ENCODE data around the gene OMG. TPM values are rescaled to one million over a fixed set of nuclear protein-coding genes. Genes with fewer than 3 reads are reported as not detected.
"Not testable (repeated sequence)": the region's sequence is repeated elsewhere in the genome, so short reads cannot be mapped to it uniquely, and the experiment has no call there.

The OMG gene
- total and polyA plus RNA-seq, 2 donors (not counting 1 experiment from before 2014, with no cell fraction given): 17.3 to 26.8 TPM

DNA sequence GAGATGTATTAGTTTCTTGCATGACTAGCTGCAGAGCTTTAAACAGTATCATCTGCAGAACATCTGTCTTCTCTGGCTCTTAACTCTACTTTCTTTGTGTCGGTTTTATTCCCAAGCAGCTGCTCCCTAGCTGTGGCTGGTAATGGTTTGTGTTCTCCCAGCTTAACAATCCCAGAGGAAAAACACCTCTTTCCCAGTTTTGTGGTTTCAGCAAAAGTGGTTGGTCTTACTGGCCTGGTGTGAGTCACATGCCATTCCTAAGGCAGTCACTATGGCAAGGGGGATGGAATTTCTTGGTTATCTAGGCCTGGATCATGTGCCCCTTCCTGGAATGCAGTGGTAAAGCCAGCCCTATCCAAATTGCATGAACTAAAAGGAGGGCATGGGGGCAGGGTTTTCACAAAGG lies 27.5 kb downstream of the OMG start:
- no peaks in the 10 kb centered on the region for H3K9me3 ChIP-seq (ENCODE audit: control insufficient read depth, insufficient read depth, low read depth, low read length)
- peak; percentile 98 to 99 for DNase-seq (ENCODE audit: low read depth in 2 of 2)
- peak overlapping the region; percentile 6 for H3K4me2 ChIP-seq (ENCODE audit: extremely low read depth, insufficient read depth, low read length)
- peaks cover 12% of the 10 kb centered on the region for H3K4me1 ChIP-seq (ENCODE audit: control insufficient read depth, extremely low read depth, insufficient read depth, low read length)
- no peak for TF ChIP-seq EZH2 (IDR thresholded peaks at IDR 0.05; ENCODE audit: low read length, missing control alignments)
- TF ChIP-seq, protein P1, sequence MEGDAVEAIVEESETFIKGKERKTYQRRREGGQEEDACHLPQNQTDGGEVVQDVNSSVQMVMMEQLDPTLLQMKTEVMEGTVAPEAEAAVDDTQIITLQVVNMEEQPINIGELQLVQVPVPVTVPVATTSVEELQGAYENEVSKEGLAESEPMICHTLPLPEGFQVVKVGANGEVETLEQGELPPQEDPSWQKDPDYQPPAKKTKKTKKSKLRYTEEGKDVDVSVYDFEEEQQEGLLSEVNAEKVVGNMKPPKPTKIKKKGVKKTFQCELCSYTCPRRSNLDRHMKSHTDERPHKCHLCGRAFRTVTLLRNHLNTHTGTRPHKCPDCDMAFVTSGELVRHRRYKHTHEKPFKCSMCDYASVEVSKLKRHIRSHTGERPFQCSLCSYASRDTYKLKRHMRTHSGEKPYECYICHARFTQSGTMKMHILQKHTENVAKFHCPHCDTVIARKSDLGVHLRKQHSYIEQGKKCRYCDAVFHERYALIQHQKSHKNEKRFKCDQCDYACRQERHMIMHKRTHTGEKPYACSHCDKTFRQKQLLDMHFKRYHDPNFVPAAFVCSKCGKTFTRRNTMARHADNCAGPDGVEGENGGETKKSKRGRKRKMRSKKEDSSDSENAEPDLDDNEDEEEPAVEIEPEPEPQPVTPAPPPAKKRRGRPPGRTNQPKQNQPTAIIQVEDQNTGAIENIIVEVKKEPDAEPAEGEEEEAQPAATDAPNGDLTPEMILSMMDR (conservative IDR thresholded peaks at IDR 0.05 in 1 of 2, IDR thresholded peaks at IDR 0.05 in 1 of 2; ENCODE audit: low read depth in 1 of 2, low read length in 2 of 2): no peak
- H3K27ac ChIP-seq (ENCODE audit: insufficient read depth, low read length): peak overlapping the region; percentile 27
- H3K27me3 ChIP-seq (ENCODE audit: control insufficient read depth, insufficient read depth, low read length): no peaks in the 10 kb centered on the region
- H3K36me3 ChIP-seq (ENCODE audit: control insufficient read depth, insufficient read depth, low read length): peaks cover 2% of the 10 kb centered on the region
- H4K20me1 ChIP-seq (ENCODE audit: control insufficient read depth, extremely low read depth, insufficient read depth, low read length): no peaks in the 10 kb centered on the region
- no peak overlapping the region for H3K4me3 ChIP-seq (replicated peaks in 1 of 4; ENCODE audit: control extremely low read depth in 1 of 4, insufficient read depth in 1 of 4, low read depth in 3 of 4, low read length in 4 of 4)
- H3K9ac ChIP-seq (ENCODE audit: insufficient read depth, low read length): no peak overlapping the region
- H2AFZ ChIP-seq (ENCODE audit: low read length): no peak overlapping the region
- H3K79me2 ChIP-seq (ENCODE audit: control insufficient read depth, insufficient read depth, low read length): no peaks in the 10 kb centered on the region

DNA sequence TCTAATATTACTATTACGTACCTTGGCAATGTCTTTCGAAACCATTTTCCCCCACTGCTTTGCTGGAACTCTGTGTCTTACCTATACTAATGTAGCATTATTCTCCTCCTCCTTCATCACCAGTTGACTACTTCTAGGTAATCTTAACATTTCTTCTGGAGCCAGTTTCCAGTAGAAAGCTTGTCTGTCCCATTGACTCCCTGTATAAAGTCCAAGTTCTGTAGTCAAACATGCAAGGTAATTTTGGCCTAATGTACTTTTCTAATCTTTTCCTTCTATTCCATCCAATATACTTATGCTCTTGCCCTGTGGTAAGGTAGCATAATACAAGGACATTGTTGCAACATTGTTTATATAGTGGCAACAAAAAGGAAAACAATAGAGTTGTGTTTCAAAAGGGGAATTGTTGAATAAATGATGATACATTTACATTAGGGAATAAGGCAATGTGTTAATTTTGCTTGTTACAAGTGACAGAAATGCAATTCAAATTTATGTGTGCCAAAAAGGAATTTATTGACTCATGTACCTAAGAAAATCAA lies 27.9 kb downstream of the OMG start:
- H3K27me3 ChIP-seq (ENCODE audit: control insufficient read depth, insufficient read depth, low read length): no peaks in the 10 kb centered on the region
- H3K79me2 ChIP-seq (ENCODE audit: control insufficient read depth, insufficient read depth, low read length): no peaks in the 10 kb centered on the region
- H3K4me3 ChIP-seq (replicated peaks in 1 of 4; ENCODE audit: control extremely low read depth in 1 of 4, insufficient read depth in 1 of 4, low read depth in 3 of 4, low read length in 4 of 4): no peak overlapping the region
- no peak for DNase-seq (ENCODE audit: low read depth in 2 of 2)
- H2AFZ ChIP-seq (ENCODE audit: low read length): no peak overlapping the region
- H3K4me1 ChIP-seq (ENCODE audit: control insufficient read depth, extremely low read depth, insufficient read depth, low read length): peaks cover 12% of the 10 kb centered on the region
- no peak for TF ChIP-seq EZH2 (IDR thresholded peaks at IDR 0.05; ENCODE audit: low read length, missing control alignments)
- TF ChIP-seq, protein P1 (conservative IDR thresholded peaks at IDR 0.05 in 1 of 2, IDR thresholded peaks at IDR 0.05 in 1 of 2; ENCODE audit: low read depth in 1 of 2, low read length in 2 of 2): no peak
- peak overlapping the region; percentile 27 for H3K27ac ChIP-seq (ENCODE audit: insufficient read depth, low read length)
- peaks cover 2% of the 10 kb centered on the region for H3K36me3 ChIP-seq (ENCODE audit: control insufficient read depth, insufficient read depth, low read length)
- H3K9ac ChIP-seq (ENCODE audit: insufficient read depth, low read length): no peak overlapping the region
- H3K4me2 ChIP-seq (ENCODE audit: extremely low read depth, insufficient read depth, low read length): peak overlapping the region; percentile 6
- no peaks in the 10 kb centered on the region for H4K20me1 ChIP-seq (ENCODE audit: control insufficient read depth, extremely low read depth, insufficient read depth, low read length)
- no peaks in the 10 kb centered on the region for H3K9me3 ChIP-seq (ENCODE audit: control insufficient read depth, insufficient read depth, low read depth, low read length)

DNA sequence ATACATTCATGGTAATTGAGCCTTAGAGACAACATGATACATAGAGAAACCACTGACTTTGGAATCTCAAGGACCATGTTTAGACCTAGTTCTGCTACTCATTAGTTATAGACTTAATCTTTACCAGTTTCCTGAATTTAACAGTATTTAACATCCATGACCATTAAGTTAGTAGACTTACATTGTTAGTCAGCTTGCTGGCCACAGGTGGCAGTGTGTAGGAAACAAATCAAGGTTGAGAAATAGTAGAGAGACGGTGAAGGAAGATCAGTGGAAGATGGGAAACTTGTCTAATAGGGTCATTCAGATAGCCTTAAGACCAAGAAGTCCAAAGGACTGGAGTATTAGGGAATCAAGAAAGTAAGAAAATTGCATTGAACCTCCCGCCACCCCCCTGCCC lies 31.0 kb downstream of the OMG start:
- Histone ChIP-seq H3K9me3 (ENCODE audit: control insufficient read depth, insufficient read depth, low read depth, low read length) (no peaks in the 10 kb centered on the region), H3K36me3 (ENCODE audit: control insufficient read depth, insufficient read depth, low read length) (peaks cover 2% of the 10 kb centered on the region), H3K27ac (ENCODE audit: insufficient read depth, low read length) (no peak overlapping the region), H3K4me1 (ENCODE audit: control insufficient read depth, extremely low read depth, insufficient read depth, low read length) (peaks cover 7% of the 10 kb centered on the region), H3K27me3 (ENCODE audit: control insufficient read depth, insufficient read depth, low read length) (no peaks in the 10 kb centered on the region), H4K20me1 (ENCODE audit: control insufficient read depth, extremely low read depth, insufficient read depth, low read length) (no peaks in the 10 kb centered on the region), H3K9ac (ENCODE audit: insufficient read depth, low read length) (no peak overlapping the region), H3K4me3 (replicated peaks in 1 of 4; ENCODE audit: control extremely low read depth in 1 of 4, insufficient read depth in 1 of 4, low read depth in 3 of 4, low read length in 4 of 4) (no peak overlapping the region), H2AFZ (ENCODE audit: low read length) (no peak overlapping the region), H3K4me2 (ENCODE audit: extremely low read depth, insufficient read depth, low read length) (no peak overlapping the region), H3K79me2 (ENCODE audit: control insufficient read depth, insufficient read depth, low read length) (no peaks in the 10 kb centered on the region)
- TF ChIP-seq, protein P1 (conservative IDR thresholded peaks at IDR 0.05 in 1 of 2, IDR thresholded peaks at IDR 0.05 in 1 of 2; ENCODE audit: low read depth in 1 of 2, low read length in 2 of 2): no peak
- TF ChIP-seq EZH2 (IDR thresholded peaks at IDR 0.05; ENCODE audit: low read length, missing control alignments): no peak
- no peak for DNase-seq (ENCODE audit: low read depth in 2 of 2)

DNA sequence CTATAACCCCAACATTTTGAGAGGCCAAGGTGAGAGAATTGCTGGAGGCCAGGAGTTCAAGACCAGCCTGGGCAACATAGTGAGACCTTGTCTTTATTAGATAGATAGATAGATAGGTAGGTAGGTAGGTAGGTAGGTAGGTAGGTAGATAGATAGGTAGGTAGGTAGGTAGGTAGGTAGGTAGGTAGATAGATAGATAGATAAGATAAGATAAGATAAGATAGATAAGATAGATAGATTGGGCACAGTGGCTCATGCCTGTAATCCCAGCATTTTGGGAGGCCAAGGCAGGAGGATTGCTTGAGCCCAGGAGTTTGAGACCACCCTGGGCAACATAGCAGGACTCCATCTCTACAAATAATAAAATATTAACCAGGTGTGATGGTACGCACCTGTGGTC lies 34.1 kb downstream of the OMG start:
- not testable (repeated sequence) for H3K9me3 ChIP-seq (ENCODE audit: control insufficient read depth, insufficient read depth, low read depth, low read length); H3K4me3 ChIP-seq (replicated peaks in 1 of 4; ENCODE audit: control extremely low read depth in 1 of 4, insufficient read depth in 1 of 4, low read depth in 3 of 4, low read length in 4 of 4); H3K27me3 ChIP-seq (ENCODE audit: control insufficient read depth, insufficient read depth, low read length); H3K4me2 ChIP-seq (ENCODE audit: extremely low read depth, insufficient read depth, low read length); H4K20me1 ChIP-seq (ENCODE audit: control insufficient read depth, extremely low read depth, insufficient read depth, low read length); H3K79me2 ChIP-seq (ENCODE audit: control insufficient read depth, insufficient read depth, low read length); H3K36me3 ChIP-seq (ENCODE audit: control insufficient read depth, insufficient read depth, low read length); H3K4me1 ChIP-seq (ENCODE audit: control insufficient read depth, extremely low read depth, insufficient read depth, low read length); DNase-seq (ENCODE audit: low read depth in 2 of 2); H3K27ac ChIP-seq (ENCODE audit: insufficient read depth, low read length); H3K9ac ChIP-seq (ENCODE audit: insufficient read depth, low read length); H2AFZ ChIP-seq (ENCODE audit: low read length)
